Smooth muscle cell (in vitro differentiated cells): ENCODE results near the gene N4BP2L1. TPM values are rescaled to one million over a fixed set of nuclear protein-coding genes. Genes with fewer than 3 reads are reported as not detected.

Experiments
- DNase-seq: peaks from one replicate; lab custom pipeline; 2025; ENCODE audit not compliant: unreplicated experiment; lab: John Stamatoyannopoulos, UW
- H2AFZ ChIP-seq: fragments of 200-600 bp; sonication (generic); 2 replicates; pipeline ENCODE4 v1.6.0; 2016; ENCODE audit warnings: antibody characterized with exemption, low read depth, mild to moderate bottlenecking
- H3F3A ChIP-seq: fragments of 200-600 bp; sonication (generic); 2 replicates; pipeline ENCODE4 v1.6.0; 2017; ENCODE audit warnings: antibody characterized with exemption, low read depth
- H3K27ac ChIP-seq: fragments of 200-600 bp; sonication (generic); 2 replicates; pipeline ENCODE4 v1.5.1; 2016; ENCODE audit warnings: low read depth, mild to moderate bottlenecking
- H3K27me3 ChIP-seq: fragments of 200-600 bp; sonication (generic); 2 replicates; pipeline ENCODE4 v1.6.1; 2016; ENCODE audit warnings: low read depth, mild to moderate bottlenecking
- H3K36me3 ChIP-seq: fragments of 200-600 bp; sonication (generic); 2 replicates; pipeline ENCODE4 v1.5.1; 2016; ENCODE audit warnings: low read depth
- H3K4me1 ChIP-seq: fragments of 200-600 bp; sonication (generic); 2 replicates; pipeline ENCODE4 v1.5.1; 2016; ENCODE audit warnings: low read depth
- H3K4me2 ChIP-seq: fragments of 200-600 bp; sonication (generic); 2 replicates; pipeline ENCODE4 v1.6.0; 2016; ENCODE audit warnings: mild to moderate bottlenecking
- H3K4me3 ChIP-seq: fragments of 200-600 bp; sonication (generic); 2 replicates; pipeline ENCODE4 v1.5.1; 2016; ENCODE audit warnings: mild to moderate bottlenecking
- H3K79me2 ChIP-seq: fragments of 200-600 bp; sonication (generic); 2 replicates; pipeline ENCODE4 v1.6.0; 2016; ENCODE audit warnings: low read depth, mild to moderate bottlenecking
- H3K9ac ChIP-seq: fragments of 200-600 bp; sonication (generic); 2 replicates; pipeline ENCODE4 v1.6.0; 2016; ENCODE audit warnings: low read depth
- H3K9me3 ChIP-seq: fragments of 200-600 bp; sonication (generic); replicated peaks from 2 replicates; pipeline ENCODE4 v1.5.1; 2016; ENCODE audit warnings: low read depth
- H4K20me1 ChIP-seq: fragments of 200-600 bp; sonication (generic); 2 replicates; pipeline ENCODE4 v1.6.0; 2016; ENCODE audit warnings: low read depth
- WGBS: methylation state at CpG from one replicate; pipeline ENCODE4 v1.1.7; 2016; ENCODE audit warnings: low lambda C conversion rate; 5-methylcytosine and 5-hydroxymethylcytosine counted together
- polyA plus RNA-seq: library from polyadenylated mRNA; unstranded; fragments of >200 nt; fragmentation: Nextera tagmentation; extraction: Ambion mirVana; gene quantifications from 2 replicates; pipeline ENCODE4 v1.2.1, GENCODE V29; 2016
- total RNA-seq: library from RNA; depleted of rRNA; stranded (reverse); fragments of >200 nt; gene quantifications from 2 replicates; pipeline ENCODE4 v1.2.3, GENCODE V29; 2014
- TF ChIP-seq, protein P1 (sequence below): fragments of 200-600 bp; sonication (generic); IDR thresholded peaks from 2 replicates; pipeline ENCODE4 v1.5.1; 2017; ENCODE audit warnings: borderline replicate concordance, mild to moderate bottlenecking, antibody characterized with exemption; ENCODE audit not compliant: insufficient read depth, poor library complexity, severe bottlenecking

N4BP2L1 gene
- total and polyA plus RNA-seq, 2 experiments from 2014 or later = 0.64 to 0.99 TPM

DNA sequence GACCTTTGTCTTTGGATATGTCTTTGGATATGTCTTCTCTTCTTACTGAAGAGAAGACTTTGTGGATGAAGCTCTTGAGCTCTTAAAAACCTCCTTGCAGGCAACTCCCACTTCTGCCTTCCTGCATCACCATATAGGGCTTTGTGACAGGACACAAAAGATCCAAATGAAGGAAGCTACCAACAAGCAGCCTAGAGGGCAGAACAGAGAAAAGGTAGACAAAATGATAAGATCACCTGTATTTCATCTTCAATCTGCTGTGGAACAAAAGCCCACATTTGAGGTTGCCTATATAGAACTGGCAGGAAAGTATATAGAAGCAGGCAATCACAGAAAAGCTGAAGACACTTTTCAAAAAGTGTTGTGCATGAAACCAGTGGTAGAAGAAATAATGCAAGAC lies 42.5 kb downstream of the N4BP2L1 start:
- Histone ChIP-seq H4K20me1 (no peaks in the 10 kb centered on the region), H3K4me3 (no peak overlapping the region), H3K36me3 (no peaks in the 10 kb centered on the region), H3K9me3 (no peaks in the 10 kb centered on the region), H3F3A (no peaks in the 10 kb centered on the region), H3K4me2 (no peak overlapping the region), H3K27me3 (no peaks in the 10 kb centered on the region), H3K9ac (no peak overlapping the region), H2AFZ (no peak overlapping the region), H3K4me1 (no peaks in the 10 kb centered on the region), H3K79me2 (no peaks in the 10 kb centered on the region), H3K27ac (no peak overlapping the region)
- TF ChIP-seq, protein P1, sequence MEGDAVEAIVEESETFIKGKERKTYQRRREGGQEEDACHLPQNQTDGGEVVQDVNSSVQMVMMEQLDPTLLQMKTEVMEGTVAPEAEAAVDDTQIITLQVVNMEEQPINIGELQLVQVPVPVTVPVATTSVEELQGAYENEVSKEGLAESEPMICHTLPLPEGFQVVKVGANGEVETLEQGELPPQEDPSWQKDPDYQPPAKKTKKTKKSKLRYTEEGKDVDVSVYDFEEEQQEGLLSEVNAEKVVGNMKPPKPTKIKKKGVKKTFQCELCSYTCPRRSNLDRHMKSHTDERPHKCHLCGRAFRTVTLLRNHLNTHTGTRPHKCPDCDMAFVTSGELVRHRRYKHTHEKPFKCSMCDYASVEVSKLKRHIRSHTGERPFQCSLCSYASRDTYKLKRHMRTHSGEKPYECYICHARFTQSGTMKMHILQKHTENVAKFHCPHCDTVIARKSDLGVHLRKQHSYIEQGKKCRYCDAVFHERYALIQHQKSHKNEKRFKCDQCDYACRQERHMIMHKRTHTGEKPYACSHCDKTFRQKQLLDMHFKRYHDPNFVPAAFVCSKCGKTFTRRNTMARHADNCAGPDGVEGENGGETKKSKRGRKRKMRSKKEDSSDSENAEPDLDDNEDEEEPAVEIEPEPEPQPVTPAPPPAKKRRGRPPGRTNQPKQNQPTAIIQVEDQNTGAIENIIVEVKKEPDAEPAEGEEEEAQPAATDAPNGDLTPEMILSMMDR = no peak
- no peak for DNase-seq

DNA sequence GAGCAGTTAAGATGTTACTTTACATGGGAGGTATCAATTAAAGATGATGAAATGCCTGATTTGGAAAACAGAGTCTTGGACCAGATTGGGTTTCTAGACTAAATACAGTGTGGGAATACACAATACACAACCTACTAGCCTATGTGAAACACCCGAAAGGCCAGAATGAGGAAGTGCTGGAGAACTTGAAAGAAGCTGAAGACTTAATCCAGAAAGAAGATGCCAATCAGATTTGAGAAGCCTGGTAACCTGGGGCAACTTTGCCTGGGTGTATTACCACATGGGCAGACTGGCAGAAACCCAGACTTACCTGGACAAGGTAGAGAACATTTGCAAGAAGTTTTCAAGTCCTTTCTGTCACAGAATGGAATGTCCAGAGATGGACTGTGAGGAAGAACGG lies 43.2 kb downstream of the N4BP2L1 start:
- TF ChIP-seq, protein P1 = no peak
- no peaks in the 10 kb centered on the region for H3K27me3 ChIP-seq
- H3K9ac ChIP-seq = no peak overlapping the region
- H3K36me3 ChIP-seq = no peaks in the 10 kb centered on the region
- H4K20me1 ChIP-seq = no peaks in the 10 kb centered on the region
- H3K4me2 ChIP-seq = no peak overlapping the region
- no peaks in the 10 kb centered on the region for H3K9me3 ChIP-seq
- no peak for DNase-seq
- no peaks in the 10 kb centered on the region for H3K79me2 ChIP-seq
- 87% methylated on average over 2 of the region's 2 CpGs for WGBS
- no peak overlapping the region for H3K27ac ChIP-seq
- no peaks in the 10 kb centered on the region for H3K4me1 ChIP-seq
- no peaks in the 10 kb centered on the region for H3F3A ChIP-seq
- no peak overlapping the region for H3K4me3 ChIP-seq
- H2AFZ ChIP-seq = no peak overlapping the region

DNA sequence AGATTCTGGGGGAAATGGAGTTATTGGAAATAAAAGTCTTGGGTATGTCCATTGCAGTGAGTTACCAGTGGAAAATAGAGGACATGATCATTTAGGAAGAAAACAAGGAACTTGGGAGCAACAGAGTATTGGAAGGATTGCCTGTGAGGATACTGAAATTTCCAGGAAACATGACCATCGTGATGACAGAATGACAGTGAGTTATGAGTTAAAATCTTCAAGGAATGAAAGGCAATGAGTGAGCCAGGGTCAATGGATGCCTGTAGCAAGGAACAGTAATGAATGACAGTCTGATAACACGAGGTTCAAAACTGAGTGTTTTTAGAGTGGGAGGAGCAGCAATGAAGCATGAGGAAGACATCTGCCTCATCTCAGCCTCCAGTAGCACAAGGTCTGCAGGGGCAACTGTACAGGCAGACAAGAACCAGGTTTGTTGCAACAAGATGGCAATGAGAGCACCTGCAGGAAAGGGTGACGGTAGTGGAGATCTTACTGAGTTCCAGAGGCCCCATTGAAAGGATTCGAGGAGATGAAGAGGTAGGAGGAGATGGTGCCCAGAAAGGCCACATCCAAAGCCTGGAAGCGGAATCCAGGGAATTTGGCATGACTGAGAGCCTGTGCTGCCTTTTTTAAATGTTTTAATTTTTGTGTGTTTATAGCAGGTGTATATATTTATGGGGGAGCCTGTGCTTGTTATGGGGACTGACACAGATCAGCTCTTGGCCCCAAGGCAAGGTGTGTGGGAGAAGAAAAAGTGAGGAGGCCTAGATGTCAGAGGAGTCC lies 43.9 kb downstream of the N4BP2L1 start:
- Histone ChIP-seq H3K79me2 (no peaks in the 10 kb centered on the region), H3K4me3 (no peak overlapping the region)
- WGBS = 89% methylated on average over 5 of the region's 5 CpGs

More for the DNA sequence above, 43.9 kb downstream of the N4BP2L1 start:
- TF ChIP-seq, protein P1 = no peak
- no peaks in the 10 kb centered on the region for H3F3A ChIP-seq
- no peak for DNase-seq
- H3K4me2 ChIP-seq = no peak overlapping the region
- no peak overlapping the region for H3K9ac ChIP-seq
- H3K27ac ChIP-seq = no peak overlapping the region
- no peaks in the 10 kb centered on the region for H3K9me3 ChIP-seq
- H3K27me3 ChIP-seq = no peaks in the 10 kb centered on the region
- H3K4me1 ChIP-seq = no peaks in the 10 kb centered on the region
- H3K36me3 ChIP-seq = no peaks in the 10 kb centered on the region
- H4K20me1 ChIP-seq = no peaks in the 10 kb centered on the region
- no peak overlapping the region for H2AFZ ChIP-seq
